Stimulated activated CD4-positive, alpha-beta T cell treated with anti-CD3 and anti-CD28 coated beads, Interleukin-12 subunit alpha, Interleukin-12 subunit beta, amount 100 ng/mL, for 24 hours (primary cell): Measurements from ENCODE around the gene ERGIC3.

Experiments used
- DNase-seq, 2 experiments: peaks; one replicate each; pipeline ENCODE4 v3.0.0-alpha.2; 2020; ENCODE audit warnings: low read depth in 2 of 2

Gene ERGIC3

DNA sequence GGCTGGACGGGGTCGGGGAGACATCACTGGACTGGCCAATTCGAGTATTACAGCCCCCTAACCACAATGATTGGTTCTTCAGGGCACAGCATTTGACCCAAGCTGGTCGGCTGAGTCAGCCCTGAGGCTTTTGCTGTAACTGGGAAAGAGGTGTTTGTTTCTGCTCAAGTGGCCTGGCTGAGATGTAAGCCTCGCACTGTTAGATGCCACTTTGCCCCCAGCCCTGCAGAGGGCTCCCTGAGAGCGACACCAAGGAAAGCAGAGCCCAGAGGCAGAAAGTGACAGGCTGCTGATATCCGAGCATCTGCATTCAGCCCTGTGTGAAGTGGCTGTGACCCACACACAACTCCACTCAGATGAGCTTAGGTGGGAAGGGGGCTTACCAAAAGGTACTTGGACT, 19.4 kb downstream of the ERGIC3 start:
- no peak for DNase-seq

DNA sequence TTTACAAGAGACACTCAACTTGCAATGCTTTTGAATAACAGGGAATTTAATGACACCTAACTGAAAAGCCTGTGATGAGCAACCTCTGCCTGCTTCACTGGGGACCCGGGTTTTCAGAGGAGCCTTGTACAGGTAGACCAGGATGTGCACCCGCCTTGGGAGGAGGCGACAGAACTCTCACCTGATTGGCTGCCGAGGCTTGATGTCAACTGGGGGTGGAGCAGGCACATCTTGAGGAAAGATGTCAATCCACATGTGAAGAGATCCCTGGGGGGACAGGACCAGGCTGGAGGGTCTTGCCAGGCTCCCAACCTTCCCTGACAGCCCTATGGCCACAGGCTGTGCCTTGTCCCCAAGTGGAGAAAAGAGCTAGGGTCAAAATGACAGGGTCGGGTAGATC, 19.8 kb downstream of the ERGIC3 start:
- no peak for DNase-seq

DNA sequence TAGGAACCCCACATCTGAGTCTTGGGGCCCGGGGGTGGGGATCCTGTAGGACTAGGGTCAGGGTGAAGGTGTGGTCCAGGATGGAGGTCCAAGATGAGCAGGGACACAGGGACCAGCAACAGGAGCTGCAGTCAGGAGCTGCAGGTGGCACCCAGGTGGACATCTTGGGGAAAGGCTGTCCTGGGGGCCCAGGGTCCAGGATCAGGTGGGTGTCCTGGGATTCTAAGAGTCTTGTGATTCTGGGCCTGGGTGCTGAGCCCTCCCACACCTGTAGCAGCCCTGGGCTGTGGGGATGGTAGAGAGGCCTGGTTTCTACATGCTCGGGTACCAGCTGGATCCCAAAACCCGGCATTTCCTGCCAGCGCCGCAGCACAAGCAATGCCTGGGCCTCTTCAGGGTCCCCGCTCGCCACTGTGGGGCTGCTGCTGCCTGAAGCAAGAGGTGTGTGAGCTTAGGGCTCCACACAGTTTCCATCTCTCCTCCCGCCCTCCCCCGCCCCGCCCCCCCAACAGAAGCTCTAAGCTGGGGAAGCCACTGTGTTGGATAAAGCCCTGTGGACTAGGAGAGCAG, 20.7 kb downstream of the ERGIC3 start:
- DNase-seq = no peak

DNA sequence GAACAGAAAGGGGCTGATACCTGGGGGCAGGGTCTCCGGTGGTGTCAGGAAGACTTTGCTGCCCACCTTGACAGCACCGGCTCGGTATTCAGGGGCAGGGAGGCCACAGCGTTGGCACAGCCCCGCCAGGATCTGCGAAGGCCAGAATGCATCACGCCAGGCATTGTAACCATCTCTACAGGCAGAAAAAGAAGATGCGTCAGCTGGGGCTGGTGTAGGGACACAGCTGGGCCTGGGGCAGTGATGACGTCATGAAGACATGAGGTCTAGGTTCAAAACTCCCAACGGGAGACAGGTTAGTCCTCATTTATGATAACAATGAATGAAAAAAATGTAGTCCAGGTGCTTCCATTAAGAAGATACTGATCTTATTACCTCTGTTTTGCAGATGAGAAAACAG, 22.0 kb downstream of the ERGIC3 start:
- no peak for DNase-seq

DNA sequence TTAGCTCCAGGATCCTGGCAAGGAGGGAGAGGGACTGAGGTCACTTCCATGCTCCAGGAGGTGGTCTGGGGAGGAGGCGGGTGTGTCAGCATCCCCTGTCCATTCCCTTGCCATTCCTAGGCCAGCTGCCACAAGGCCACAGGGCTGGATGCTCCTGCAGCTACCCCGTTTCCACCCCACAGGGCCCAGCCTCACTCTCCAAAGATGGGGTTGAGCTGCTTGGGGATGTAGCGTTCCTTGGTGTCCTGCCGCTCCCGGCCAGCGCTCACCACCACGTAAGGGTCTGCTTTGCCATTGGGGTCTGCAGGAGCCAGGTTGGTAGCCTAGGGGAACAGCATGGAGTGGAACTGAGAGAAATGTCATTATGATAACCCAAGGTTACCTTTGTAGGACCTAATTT, 23.0 kb downstream of the ERGIC3 start:
- DNase-seq = no peak

DNA sequence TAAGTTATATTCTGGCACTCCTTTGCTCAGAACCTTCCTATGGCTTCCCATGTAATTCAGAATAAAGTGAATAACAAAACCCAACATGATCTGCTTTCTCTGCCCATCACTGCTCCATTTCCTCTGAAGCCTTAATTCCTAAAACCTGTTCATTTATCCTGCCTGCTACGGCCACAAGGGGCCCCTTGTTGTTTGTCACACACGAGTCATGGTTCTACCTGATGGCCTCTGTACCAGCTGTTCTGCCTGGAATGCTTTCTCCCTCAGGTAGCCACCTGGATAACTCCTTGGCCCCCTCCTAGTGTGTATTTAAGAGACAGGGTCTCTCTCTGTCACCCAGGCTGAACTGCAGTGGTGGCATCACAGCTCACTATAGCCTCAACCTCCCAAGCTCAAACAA, 26.8 kb downstream of the ERGIC3 start:
- no peak for DNase-seq

DNA sequence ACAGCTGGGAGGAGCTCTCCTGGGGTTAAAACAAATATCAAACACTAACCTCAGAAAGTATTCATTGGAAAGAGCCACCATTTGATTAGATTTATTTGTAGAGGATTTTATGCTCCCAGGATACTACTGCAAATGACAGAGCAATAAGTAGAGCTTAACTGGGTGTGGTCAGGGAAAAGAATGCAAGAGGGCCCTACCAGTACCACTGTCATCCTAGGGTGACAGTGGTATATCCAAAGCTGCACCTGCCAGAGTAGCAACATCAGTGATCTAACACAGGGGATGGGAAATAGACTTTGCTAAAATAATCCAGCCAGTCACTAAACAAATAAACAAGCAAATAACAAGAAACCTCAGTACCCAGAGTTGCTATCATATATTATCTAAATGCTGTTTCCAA, 29.7 kb downstream of the ERGIC3 start:
- no peak for DNase-seq

DNA sequence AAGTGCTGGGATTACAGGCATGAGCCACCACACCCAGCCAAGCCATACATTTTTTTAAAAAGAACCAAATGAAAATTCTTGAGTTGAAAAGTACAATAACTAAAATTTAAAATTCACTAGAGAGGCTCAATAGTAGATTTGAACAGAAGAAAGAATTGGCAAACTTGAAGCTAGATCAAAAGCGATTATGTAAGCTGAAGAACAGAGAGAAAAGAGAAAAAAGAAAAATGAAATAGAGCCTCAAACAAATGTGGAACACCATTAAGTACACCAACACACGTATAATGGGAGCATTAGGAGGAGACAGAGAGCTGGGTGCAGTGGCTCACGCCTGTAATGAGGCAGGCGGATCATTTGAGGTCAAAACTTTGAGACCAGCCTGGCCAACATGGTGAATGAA, 31.0 kb downstream of the ERGIC3 start:
- no peak for DNase-seq

DNA sequence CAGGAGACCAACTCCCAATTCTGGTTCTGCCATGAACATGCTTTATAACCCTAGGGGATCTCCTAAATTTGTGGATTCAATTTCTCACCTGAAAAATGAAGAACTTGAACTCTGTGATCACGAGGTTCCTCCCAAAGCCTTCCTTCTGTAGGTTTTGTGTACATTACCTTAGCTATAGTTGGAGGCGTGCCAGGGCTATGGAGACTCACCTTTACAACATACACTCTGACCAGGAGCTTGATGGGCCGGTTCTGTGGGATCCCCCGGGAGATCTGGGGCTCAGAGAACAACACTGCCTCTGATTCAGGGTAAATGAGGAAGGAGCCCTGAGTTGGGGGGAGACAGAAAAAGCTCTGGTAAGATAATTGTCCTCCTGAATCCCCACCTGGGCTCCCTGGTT, 34.1 kb downstream of the ERGIC3 start:
- no peak for DNase-seq

DNA sequence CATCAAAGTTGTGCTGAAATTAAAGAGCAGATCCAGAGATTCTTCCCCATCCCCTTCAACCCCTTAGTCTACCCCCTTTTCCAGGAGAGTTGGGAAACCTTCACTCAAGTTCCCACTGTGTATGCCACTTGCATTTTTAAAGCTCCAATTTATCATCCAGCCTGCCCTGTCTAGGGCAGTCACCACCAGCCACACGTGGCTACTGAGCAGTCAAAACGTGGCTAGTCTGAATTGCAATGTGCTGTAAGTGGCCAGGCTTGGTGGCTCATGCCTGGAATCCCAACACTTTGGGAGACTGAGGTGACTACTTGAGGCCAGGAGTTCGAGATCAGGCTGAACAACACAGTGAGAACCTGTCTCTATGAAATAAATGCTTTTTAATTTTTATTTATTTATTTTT, 34.9 kb downstream of the ERGIC3 start:
- no peak for DNase-seq

DNA sequence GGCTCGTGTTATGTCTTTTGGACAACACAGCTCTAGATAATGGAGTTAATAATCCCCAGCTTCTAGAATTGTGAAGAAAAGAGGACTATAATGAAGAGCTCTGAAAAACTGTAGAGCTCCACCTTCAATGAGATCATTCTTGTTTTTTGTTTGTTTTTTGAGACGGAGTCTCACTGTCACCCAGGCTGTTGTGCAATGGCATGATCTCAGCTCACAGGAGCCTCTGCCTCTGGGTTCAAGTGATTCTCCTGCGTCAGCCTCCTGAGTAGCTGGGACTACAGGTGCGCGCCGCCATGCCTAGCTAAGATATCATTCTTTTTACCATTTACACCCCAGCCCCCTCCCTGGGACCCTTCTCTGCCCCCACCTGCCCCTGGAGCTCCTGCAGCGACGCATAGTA, 36.6 kb downstream of the ERGIC3 start:
- no peak for DNase-seq

DNA sequence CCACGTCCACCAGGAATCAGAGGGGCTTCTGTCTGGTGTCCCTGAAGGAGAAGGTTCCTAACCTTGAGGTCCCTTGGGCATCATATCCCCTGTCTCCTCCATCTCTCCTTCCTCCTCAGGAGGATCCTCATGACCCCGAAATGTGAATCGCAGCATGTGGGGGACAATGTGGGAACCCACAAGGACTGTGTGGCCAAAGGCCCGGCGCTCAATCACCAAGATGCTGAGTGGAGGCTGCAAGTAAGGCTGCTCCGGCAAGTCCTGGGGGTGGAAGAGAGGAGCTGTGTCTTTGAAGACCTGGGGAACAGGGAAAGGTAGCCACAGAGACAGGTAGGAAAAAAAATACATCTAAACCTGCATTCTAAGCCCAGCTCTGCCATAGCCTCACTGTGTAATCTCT, 37.3 kb downstream of the ERGIC3 start:
- no peak for DNase-seq

DNA sequence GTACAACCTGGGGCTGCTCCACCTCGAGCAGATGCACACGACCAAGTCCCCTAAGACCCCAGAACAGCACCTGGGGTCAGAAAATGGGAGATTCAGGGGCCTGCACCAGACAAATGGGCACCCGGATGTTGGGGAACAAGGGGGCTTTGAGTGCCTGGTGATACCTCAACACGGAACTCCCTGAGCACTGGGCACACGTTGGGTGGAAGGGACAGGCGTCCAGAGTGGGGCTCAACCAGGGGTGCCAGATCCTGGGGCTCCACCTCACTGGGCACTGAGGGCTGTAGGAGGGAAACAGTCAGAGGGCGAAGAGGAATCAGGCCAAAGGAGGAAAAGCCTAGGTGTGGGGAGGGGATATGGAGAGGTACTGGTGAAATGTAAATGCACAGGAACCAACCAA, 40.3 kb downstream of the ERGIC3 start:
- DNase-seq = no peak

DNA sequence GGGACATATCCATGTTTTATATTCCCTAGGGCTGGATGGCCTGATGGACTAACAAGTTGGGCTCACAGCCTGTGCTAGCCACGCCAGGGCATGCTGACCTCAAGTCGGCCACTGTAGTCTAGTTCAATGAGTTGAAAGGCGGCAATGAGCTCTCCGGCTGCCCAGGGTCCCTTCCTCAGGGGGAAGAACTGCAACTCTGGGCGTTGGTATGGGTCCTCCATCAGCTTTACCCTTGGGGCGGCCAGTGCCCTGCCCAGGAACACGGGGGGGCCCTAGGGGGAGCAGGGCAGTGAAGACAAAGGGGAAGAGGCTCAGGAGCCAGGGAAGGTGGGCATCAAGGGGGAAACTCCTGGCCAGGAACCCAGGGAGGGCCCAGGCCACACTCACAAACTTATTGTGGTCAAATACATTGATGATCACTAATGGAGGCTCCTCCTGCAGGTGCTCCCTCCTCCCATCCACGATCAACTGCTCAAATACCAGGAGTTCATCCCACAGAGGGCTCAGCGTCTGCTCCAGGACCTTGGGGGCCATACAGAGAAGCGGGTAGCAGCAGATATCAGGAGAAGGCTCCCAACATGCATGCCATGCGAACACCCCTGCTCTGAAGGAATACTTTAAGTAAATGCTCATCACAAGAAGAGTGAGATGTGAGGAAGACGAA, 41.0 kb downstream of the ERGIC3 start:
- no peak for DNase-seq

DNA sequence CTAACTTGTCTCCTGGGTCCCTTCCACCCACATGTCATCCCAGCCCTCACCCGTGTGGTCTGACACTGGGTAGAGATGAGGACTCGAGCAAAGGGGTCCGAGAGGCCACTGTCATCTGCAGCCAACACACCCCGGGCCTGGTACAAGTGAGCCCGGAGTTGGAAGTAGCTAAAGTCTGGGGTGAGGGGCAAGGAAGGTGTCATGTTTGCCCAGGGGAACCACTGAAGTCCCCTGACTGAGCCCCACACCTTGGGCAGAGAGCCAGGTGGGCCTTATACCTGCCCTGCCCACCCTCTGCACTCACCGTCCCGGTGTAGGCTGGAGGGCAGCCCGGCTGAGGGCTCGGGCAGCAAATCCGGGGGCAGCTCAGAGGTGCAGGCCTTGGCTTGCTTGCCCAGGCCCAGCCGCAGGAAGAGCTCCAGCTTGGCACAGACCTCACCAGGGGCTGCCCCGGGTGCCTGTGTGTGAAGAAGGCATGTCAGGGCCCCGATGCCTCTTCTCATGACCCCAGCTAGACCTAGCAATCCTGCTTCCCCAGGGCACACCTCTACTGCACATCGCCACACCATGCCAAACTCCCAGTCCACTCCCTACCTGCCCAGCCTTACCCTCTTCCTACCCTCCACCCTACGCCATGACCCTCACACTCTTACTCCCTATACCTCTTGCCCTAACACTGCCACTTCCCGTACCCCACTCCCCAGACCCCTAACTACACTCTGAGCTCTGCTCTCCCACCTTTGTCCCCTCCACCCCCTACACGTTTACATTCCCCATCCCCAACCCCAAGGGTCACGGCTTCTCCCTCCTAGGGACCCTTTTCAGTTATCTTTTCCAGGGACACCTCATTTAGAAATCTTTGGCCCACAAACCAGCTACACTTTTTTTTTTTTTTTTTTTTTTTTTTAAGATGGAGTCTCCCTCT, 42.0 kb downstream of the ERGIC3 start:
- DNase-seq = no peak

DNA sequence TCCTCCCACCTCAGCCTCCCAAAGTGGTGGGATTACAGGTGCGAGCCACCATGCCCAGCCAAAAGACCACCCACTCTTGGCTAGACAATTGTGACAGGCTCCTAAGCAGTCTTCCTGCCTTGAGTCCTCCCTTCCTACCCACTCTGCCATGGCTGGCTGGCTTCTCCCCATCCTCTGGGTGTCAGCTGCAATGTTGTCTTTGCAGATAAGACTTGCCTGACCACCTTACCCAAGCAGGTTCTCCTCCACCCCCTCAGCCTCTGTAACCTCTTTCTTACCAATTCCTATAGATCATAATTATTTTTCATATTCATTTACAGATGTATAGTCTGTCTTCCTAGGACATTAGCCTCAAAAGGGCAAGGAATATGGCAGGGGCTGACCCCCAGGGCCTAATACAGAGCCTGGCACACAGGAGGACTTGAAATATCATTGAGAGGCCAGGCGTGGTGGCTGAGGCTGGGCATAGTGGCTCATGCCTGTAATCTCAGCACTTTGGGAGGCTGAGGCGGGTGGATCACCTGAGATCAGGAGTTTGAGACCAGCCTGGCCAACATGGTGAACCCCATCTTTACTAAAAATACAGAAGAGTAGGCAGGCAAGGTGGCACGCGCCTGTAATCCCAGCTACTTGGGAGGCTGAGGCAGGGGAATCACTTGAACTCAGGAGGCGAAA, 45.0 kb downstream of the ERGIC3 start:
- DNase-seq = no peak

DNA sequence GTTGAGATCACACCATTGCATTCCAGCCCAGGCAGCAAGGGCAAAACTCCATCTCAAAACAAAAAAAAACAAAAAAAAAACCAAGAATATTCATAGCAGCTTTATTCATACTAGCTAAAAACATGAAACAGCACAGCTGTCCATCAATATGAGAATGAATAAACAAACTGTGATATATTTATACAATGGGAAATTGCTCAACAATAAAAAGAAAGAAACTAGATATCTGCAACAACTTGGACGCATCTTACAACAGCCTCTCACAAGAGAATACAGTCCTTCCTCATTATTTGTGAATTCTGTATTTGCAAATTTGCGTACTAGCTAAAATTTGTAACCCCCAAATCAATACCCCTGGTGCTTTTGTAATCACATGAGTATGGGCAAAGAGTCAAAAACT, 45.6 kb downstream of the ERGIC3 start:
- DNase-seq = no peak

DNA sequence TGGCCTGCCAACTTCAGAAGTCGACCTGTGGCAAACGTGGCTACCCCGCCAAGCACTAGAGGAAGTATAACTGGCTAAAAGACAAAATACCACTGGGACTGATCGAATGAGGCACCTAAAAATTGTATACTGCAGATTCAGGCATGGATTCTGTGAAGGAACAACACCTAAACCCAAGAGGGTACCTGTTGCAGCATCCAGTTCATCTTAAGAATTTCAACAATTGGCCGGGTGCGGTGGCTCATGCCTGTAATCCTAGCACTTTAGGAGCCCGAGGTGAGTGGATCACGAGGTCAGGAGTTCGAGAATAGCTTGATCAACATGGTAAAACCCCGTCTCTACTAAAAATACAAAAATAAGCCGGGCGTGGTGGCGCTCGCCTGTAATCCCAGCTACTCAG, 46.5 kb downstream of the ERGIC3 start:
- DNase-seq = no peak

DNA sequence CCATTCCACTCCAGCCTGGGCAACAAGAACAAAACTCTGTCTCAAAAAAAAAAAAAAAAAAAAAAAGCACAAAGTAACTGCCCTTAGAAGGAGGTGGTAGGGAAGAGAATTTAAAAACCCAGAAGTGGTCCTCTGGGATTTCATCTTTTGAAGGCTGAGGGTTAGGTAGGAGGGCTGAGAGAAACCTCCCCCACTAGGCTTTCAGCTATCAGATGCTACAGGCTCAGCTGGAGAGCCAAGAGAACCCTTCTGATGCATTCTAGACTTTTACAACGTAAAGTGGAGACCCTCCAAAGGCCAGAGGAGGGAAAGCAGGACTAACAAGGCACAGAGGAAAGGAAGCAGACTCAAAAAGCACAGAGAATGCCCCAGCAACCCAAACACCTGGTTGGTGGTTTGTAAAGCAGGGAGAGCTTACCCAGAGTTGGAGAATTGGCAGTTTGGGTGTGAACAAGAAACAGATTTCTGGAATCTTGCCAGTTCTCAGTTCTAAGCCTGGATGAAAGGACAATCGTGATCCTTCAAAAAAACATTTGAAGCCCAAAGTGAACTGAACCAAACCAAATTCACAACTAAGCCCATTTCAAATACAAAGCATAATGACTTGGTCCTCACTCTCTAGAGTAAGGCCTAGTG, 50.6 kb downstream of the ERGIC3 start:
- DNase-seq = no peak

DNA sequence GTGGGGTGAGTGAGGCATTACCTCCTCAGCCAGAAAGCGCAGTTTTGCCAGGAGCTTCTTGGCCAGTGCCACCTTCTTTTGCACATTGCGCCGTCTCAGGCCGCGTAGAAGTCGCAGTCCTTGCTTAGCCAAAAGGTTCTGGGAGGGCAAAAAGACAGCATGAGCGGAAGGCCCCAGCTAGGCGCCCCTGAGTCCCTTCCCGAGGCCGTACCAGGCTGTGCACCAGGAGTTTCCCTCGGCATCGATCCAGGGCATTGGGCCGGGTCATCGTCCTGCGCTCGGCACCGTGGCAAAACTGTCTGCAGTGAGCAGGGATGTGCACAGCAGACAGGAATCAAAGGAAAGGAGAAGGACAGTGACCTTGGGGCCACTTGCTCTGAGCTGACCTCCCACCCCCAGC, 53.6 kb downstream of the ERGIC3 start:
- no peak for DNase-seq

DNA sequence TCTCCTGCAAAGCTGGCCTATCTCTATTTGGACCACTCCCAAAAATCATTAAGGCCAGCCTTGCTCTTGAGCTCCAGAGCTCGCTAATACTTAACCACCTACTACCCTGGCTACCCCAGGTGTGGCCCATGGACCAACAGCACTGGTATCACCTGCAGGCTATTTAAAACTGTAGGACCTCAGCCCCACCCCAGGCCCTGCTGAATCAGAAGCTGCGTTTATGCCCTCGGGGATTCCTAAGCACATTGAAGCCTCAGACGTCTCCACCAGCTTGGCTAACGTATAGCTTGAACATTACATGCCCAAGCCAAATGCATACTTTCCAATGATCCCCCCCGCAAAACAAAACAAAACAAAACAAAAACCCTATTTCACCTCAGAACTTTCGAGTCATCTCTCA, 54.0 kb downstream of the ERGIC3 start:
- no peak for DNase-seq

DNA sequence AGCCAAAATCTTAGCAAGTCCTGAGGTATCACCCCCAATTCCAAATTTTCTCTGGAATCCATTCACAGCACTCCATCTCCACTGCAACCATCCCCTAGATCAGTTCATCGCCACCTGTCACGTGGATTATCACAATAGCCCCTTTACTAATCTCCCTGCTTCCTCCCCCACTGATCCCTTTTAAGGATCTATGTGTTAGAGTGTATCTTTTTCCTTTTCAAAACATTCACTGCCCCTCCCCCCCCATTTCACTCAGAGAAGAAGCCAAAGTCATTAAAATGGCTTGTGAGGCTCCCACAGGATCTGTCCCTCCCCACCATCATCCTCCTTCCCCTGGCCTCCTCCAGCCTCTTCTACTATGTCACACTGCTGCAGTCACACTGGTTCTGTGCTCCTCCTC, 55.3 kb downstream of the ERGIC3 start:
- no peak for DNase-seq
